CD4-positive, alpha-beta memory T cell (primary cell): ENCODE measurements around the gene ASMT. TPM values are rescaled to one million over a fixed set of nuclear protein-coding genes. Genes with fewer than 3 reads are reported as not detected.

Experiments
- CTCF ChIA-PET: fragments of 350-600 bp; sonication (Branson Sonifier 250); formaldehyde crosslinking; loops from one replicate; lab custom pipeline; 2021; ENCODE audit warnings: inconsistent platforms; ENCODE audit not compliant: partially characterized antibody; lab: Charles Lee
- POLR2A ChIA-PET: fragments of 350-600 bp; sonication (Branson Sonifier 250); formaldehyde crosslinking; loops from one replicate; lab custom pipeline; 2021; ENCODE audit not compliant: partially characterized antibody; lab: Charles Lee
- DNase-seq, 5 donors: peaks; one replicate each; pipeline versions ENCODE4 v3.0.0 to v3.0.0-alpha.2; 2020 to 2022; ENCODE audit warnings: mixed read lengths in 1 of 5
- H3K27ac ChIP-seq: one replicate; pipeline ENCODE4 v1.7.0; 2013; ENCODE audit warnings: low read depth, low read length
- H3K27me3 ChIP-seq: 2 replicates; pipeline ENCODE4 v1.7.0; 2013; ENCODE audit warnings: mild to moderate bottlenecking, low read length, moderate library complexity; ENCODE audit not compliant: insufficient read depth
- H3K36me3 ChIP-seq: 2 replicates; pipeline ENCODE4 v1.7.0; 2013; ENCODE audit warnings: mild to moderate bottlenecking, low read length, moderate library complexity; ENCODE audit not compliant: insufficient read depth
- H3K4me1 ChIP-seq: 2 replicates; pipeline ENCODE4 v1.7.0; 2013; ENCODE audit warnings: mild to moderate bottlenecking, low read length, moderate library complexity; ENCODE audit not compliant: insufficient read depth
- H3K4me3 ChIP-seq, 2 donors: one replicate each; pipeline ENCODE4 v1.7.0; 2013; ENCODE audit warnings: low read length in 2 of 2, mild to moderate bottlenecking in 1 of 2
- H3K9me3 ChIP-seq, 2 donors: one replicate each; pipeline ENCODE4 v1.7.0; 2013; ENCODE audit warnings: low read length in 2 of 2, control low read depth in 1 of 2; ENCODE audit not compliant: control insufficient read depth in 1 of 2
- H3K27ac Mint-ChIP-seq, 7 donors: one replicate each; pipeline ENCODE4 v1.8.0; 2020 to 2021; ENCODE audit warnings: mixed read lengths in 7 of 7, mild to moderate bottlenecking in 6 of 7, inconsistent platforms in 3 of 7, moderate library complexity in 3 of 7
- H3K27me3 Mint-ChIP-seq, 2 donors: one replicate each; pipeline ENCODE4 v1.8.0; 2020 to 2021; ENCODE audit warnings: mixed read lengths in 2 of 2
- H3K36me3 Mint-ChIP-seq, 2 donors: one replicate each; pipeline ENCODE4 v1.8.0; 2020 to 2021; ENCODE audit warnings: mixed read lengths in 2 of 2, inconsistent platforms in 1 of 2, mild to moderate bottlenecking in 1 of 2
- H3K4me1 Mint-ChIP-seq, 4 donors: one replicate each; pipeline ENCODE4 v1.8.0; 2020 to 2021; ENCODE audit warnings: mixed read lengths in 4 of 4, mild to moderate bottlenecking in 1 of 4
- H3K4me3 Mint-ChIP-seq, 8 donors: one replicate each; pipeline ENCODE4 v1.8.0; 2020 to 2021; ENCODE audit warnings: mixed read lengths in 8 of 8, mild to moderate bottlenecking in 7 of 8, moderate library complexity in 6 of 8, inconsistent platforms in 3 of 8
- H3K9me3 Mint-ChIP-seq, 8 donors: one replicate each; pipeline ENCODE4 v1.8.0; 2020 to 2021; ENCODE audit warnings: mixed read lengths in 8 of 8, mild to moderate bottlenecking in 5 of 8, inconsistent platforms in 3 of 8, moderate library complexity in 1 of 8
- intact Hi-C: fragments of 100-400 bp; cut with micrococcal nuclease; formaldehyde crosslinking; loops from one replicate; pipeline ENCODE4 v1.15.1; 2023
- polyA plus RNA-seq, 2 donors: library from polyadenylated mRNA; unstranded; fragments of 300-500 nt; fragmentation: Illumina TruSeq; gene quantifications; one replicate each; pipeline ENCODE4 v1.2.3, GENCODE V29; 2021
- total RNA-seq, 2 experiments: library from RNA; stranded (reverse); gene quantifications; one replicate each; pipeline ENCODE4 v1.2.3, GENCODE V29; 2021

ASMT gene
- total and polyA plus RNA-seq, 4 experiments from 2014 or later: 0.35 to 1.0 TPM; not detected in 2

GRCh38 chrX:1657367-1658070 is 42.7 kb downstream of the ASMT start:
- intact Hi-C loops: no loop called here
- Histone ChIP-seq H3K36me3 (peaks cover 8% of the 10 kb centered on the region), H3K4me3 (peak overlapping the region; percentile 77 to 89), H3K4me1 (peaks cover 42% of the 10 kb centered on the region), H3K27ac (peak overlapping the region; percentile 82), H3K9me3 (no peaks in the 10 kb centered on the region), H3K27me3 (no peaks in the 10 kb centered on the region)
- H3K4me1 Mint-ChIP-seq: peaks cover 26 to 48% (median 35%) of the 10 kb centered on the region in 4 donors
- H3K27me3 Mint-ChIP-seq: no peaks in the 10 kb centered on the region
- no peaks in the 10 kb centered on the region for H3K9me3 Mint-ChIP-seq
- DNase-seq: peak; percentile 46 to 86 (median 64)
- H3K36me3 Mint-ChIP-seq: peaks cover 5 to 19% of the 10 kb centered on the region in 2 donors
- POLR2A ChIA-PET: no interaction called here
- H3K27ac Mint-ChIP-seq: peak overlapping the region; percentile 86 to 99 (median 96)
- CTCF ChIA-PET: no interaction called here
- peak overlapping the region; percentile 93 to 98 (median 94) for H3K4me3 Mint-ChIP-seq

- DNase-seq: peak in 3 of 5 donors; percentile 16 to 48 (median 19)
- H3K4me1 Mint-ChIP-seq: peaks cover 27 to 51% (median 37%) of the 10 kb centered on the region in 4 donors
- no peaks in the 10 kb centered on the region for H3K9me3 Mint-ChIP-seq
- H3K27ac Mint-ChIP-seq: peak overlapping the region; percentile 86 to 99 (median 96)
- Histone ChIP-seq H3K4me1 (peaks cover 45% of the 10 kb centered on the region), H3K4me3 (peak overlapping the region; percentile 77 to 89), H3K27ac (peak overlapping the region; percentile 82), H3K27me3 (no peaks in the 10 kb centered on the region), H3K36me3 (peaks cover 8% of the 10 kb centered on the region), H3K9me3 (no peaks in the 10 kb centered on the region)
- peaks cover 5 to 20% of the 10 kb centered on the region in 2 donors for H3K36me3 Mint-ChIP-seq
- H3K4me3 Mint-ChIP-seq: peak overlapping the region; percentile 93 to 98 (median 94)
- CTCF ChIA-PET: no interaction called here
- intact Hi-C loops: no loop called here
- H3K27me3 Mint-ChIP-seq: no peaks in the 10 kb centered on the region
- POLR2A ChIA-PET: no interaction called here
These were observed 43.2 kb downstream of the ASMT start for GRCh38 chrX:1658071-1658491.

- POLR2A ChIA-PET: no interaction called here
- peak overlapping the region in 1 of 2 donors; percentile 26 for H3K4me3 ChIP-seq
- Mint-ChIP-seq H3K27me3 (no peaks in the 10 kb centered on the region), H3K36me3 (peaks cover 11 to 27% of the 10 kb centered on the region in 2 donors), H3K9me3 (peaks cover 0 to 3% (median 0%) of the 10 kb centered on the region in 8 donors), H3K27ac (peak overlapping the region; percentile 6 to 96 (median 83)), H3K4me3 (peak overlapping the region; percentile 74 to 98 (median 94)), H3K4me1 (peaks cover 33 to 65% (median 49%) of the 10 kb centered on the region in 4 donors)
- DNase-seq: no peak
- CTCF ChIA-PET: no interaction called here
- H3K27me3 ChIP-seq: no peaks in the 10 kb centered on the region
- peaks cover 8% of the 10 kb centered on the region for H3K36me3 ChIP-seq
- no peaks in the 10 kb centered on the region for H3K9me3 ChIP-seq
- intact Hi-C loops: loop anchor here (5.0 to 10.0 kb wide), 4 partner anchors 68 to 1275 kb away; partner anchors contain the start of genes AKAP17A, CD99 and PPP2R3B
- H3K27ac ChIP-seq: peak overlapping the region; percentile 1
- H3K4me1 ChIP-seq: peaks cover 58% of the 10 kb centered on the region
These were observed 45.0 kb downstream of the ASMT start for GRCh38 chrX:1659664-1660461.

- intact Hi-C loops: loop anchor here (1.0 to 10.0 kb wide), 7 partner anchors 69 to 1276 kb away; partner anchors contain the start of genes AKAP17A, CD99, PPP2R3B and SLC25A6
- H3K36me3 Mint-ChIP-seq: peaks cover 22 to 38% of the 10 kb centered on the region in 2 donors
- H3K27me3 Mint-ChIP-seq: no peaks in the 10 kb centered on the region
- peak overlapping the region in 6 of 7 donors; percentile 87 to 99 (median 98) for H3K27ac Mint-ChIP-seq
- H3K27me3 ChIP-seq: no peaks in the 10 kb centered on the region
- peak overlapping the region in 1 of 2 donors; percentile 60 for H3K4me3 ChIP-seq
- ChIA-PET CTCF (no interaction called here), POLR2A (no interaction called here)
- peaks cover 58% of the 10 kb centered on the region for H3K4me1 ChIP-seq
- no peaks in the 10 kb centered on the region for H3K9me3 ChIP-seq
- peaks cover 0 to 6% (median 0%) of the 10 kb centered on the region in 8 donors for H3K9me3 Mint-ChIP-seq
- peak overlapping the region in 7 of 8 donors; percentile 83 to 95 (median 90) for H3K4me3 Mint-ChIP-seq
- peaks cover 8% of the 10 kb centered on the region for H3K36me3 ChIP-seq
- H3K4me1 Mint-ChIP-seq: peaks cover 37 to 72% (median 52%) of the 10 kb centered on the region in 4 donors
- H3K27ac ChIP-seq: peak overlapping the region; percentile 68
- DNase-seq: peak; percentile 86 to 100 (median 96)
These were observed 46.4 kb downstream of the ASMT start for GRCh38 chrX:1661048-1661921.

GRCh38 chrX:1661922-1662221 is 47.0 kb downstream of the ASMT start:
- ChIA-PET CTCF (no interaction called here), POLR2A (no interaction called here)
- peaks cover 52% of the 10 kb centered on the region for H3K4me1 ChIP-seq
- intact Hi-C loops: loop anchor here (1.0 to 10.0 kb wide), 7 partner anchors 70 to 1277 kb away; partner anchors contain the start of genes AKAP17A, CD99, PPP2R3B and SLC25A6
- Mint-ChIP-seq H3K4me3 (peak overlapping the region in 7 of 8 donors; percentile 83 to 95 (median 90)), H3K9me3 (peaks cover 0 to 6% (median 0%) of the 10 kb centered on the region in 8 donors), H3K36me3 (peaks cover 28 to 44% of the 10 kb centered on the region in 2 donors), H3K27ac (peak overlapping the region in 6 of 7 donors; percentile 87 to 99 (median 98)), H3K4me1 (peaks cover 37 to 75% (median 53%) of the 10 kb centered on the region in 4 donors), H3K27me3 (no peaks in the 10 kb centered on the region)
- no peaks in the 10 kb centered on the region for H3K27me3 ChIP-seq
- DNase-seq: no peak
- H3K4me3 ChIP-seq: peak overlapping the region in 1 of 2 donors; percentile 60
- H3K36me3 ChIP-seq: peaks cover 8% of the 10 kb centered on the region
- H3K27ac ChIP-seq: peak overlapping the region; percentile 68
- no peaks in the 10 kb centered on the region for H3K9me3 ChIP-seq

- DNase-seq: no peak
- Histone ChIP-seq H3K9me3 (no peaks in the 10 kb centered on the region), H3K36me3 (no peaks in the 10 kb centered on the region), H3K4me3 (no peak overlapping the region), H3K27me3 (no peaks in the 10 kb centered on the region), H3K4me1 (peaks cover 16% of the 10 kb centered on the region), H3K27ac (no peak overlapping the region)
- POLR2A ChIA-PET: no interaction called here
- intact Hi-C loops: loop anchor here (10.0 kb wide), 1 partner anchor 1283 kb away; the partner anchor contains the start of gene PPP2R3B
- Mint-ChIP-seq H3K27me3 (no peaks in the 10 kb centered on the region), H3K36me3 (peaks cover 44 to 47% of the 10 kb centered on the region in 2 donors), H3K4me3 (no peak overlapping the region), H3K9me3 (peaks cover 0 to 6% (median 0%) of the 10 kb centered on the region in 8 donors), H3K4me1 (peaks cover 19 to 45% (median 34%) of the 10 kb centered on the region in 4 donors), H3K27ac (peak overlapping the region in 3 of 7 donors; percentile 15 to 36 (median 34))
- CTCF ChIA-PET: no interaction called here
These were observed 52.7 kb downstream of the ASMT start for GRCh38 chrX:1667566-1667965.
